SK-N-MC (cell line): ENCODE measurements around the gene LPIN1.

Experiments used
- EZH2 ChIP-seq: fragments of 200-600 bp; sonication (generic); IDR thresholded peaks from one replicate; pipeline ENCODE4 v1.6.1; 2017; ENCODE audit warnings: antibody characterized with exemption
- FOXP2 ChIP-seq: optimal IDR thresholded peaks from 2 replicates; pipeline ENCODE3; 2011; ENCODE audit warnings: mild to moderate bottlenecking, moderate library complexity; ENCODE audit not compliant: insufficient read depth; ENCODE audit errors: extremely low read length, control extremely low read depth
- POLR2AphosphoS5 ChIP-seq: IDR thresholded peaks from 2 replicates; pipeline ENCODE4 v1.6.1; 2012; ENCODE audit warnings: mild to moderate bottlenecking, low read depth, low read length, borderline replicate concordance

DNA sequence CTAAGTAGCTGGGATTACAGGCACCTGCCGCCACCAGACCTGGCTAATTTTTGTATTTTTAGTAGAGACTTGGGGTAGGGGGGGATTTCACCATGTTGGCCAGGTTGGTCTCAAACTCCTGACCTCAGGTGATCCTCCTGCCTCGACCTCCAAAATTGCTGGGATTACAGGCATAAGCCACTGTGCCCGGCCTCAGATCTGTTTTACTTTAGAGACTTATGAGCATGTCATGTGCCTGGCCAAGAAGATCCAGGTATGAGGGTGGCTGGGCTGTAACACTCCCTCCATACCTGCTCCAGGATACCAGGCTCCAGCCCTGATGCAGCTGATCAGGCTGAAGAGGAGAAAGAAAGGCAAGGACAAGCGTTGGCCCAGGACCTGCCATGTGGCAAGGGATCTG is 125.0 kb downstream of the LPIN1 start:
- TF ChIP-seq EZH2 (no peak), POLR2AphosphoS5 (no peak), FOXP2 (no peak)
